Measurements from ENCODE around the gene OTOG. TPM values are rescaled to one million over a fixed set of nuclear protein-coding genes. Genes with fewer than 3 reads are reported as not detected.

OTOG gene, protein sequence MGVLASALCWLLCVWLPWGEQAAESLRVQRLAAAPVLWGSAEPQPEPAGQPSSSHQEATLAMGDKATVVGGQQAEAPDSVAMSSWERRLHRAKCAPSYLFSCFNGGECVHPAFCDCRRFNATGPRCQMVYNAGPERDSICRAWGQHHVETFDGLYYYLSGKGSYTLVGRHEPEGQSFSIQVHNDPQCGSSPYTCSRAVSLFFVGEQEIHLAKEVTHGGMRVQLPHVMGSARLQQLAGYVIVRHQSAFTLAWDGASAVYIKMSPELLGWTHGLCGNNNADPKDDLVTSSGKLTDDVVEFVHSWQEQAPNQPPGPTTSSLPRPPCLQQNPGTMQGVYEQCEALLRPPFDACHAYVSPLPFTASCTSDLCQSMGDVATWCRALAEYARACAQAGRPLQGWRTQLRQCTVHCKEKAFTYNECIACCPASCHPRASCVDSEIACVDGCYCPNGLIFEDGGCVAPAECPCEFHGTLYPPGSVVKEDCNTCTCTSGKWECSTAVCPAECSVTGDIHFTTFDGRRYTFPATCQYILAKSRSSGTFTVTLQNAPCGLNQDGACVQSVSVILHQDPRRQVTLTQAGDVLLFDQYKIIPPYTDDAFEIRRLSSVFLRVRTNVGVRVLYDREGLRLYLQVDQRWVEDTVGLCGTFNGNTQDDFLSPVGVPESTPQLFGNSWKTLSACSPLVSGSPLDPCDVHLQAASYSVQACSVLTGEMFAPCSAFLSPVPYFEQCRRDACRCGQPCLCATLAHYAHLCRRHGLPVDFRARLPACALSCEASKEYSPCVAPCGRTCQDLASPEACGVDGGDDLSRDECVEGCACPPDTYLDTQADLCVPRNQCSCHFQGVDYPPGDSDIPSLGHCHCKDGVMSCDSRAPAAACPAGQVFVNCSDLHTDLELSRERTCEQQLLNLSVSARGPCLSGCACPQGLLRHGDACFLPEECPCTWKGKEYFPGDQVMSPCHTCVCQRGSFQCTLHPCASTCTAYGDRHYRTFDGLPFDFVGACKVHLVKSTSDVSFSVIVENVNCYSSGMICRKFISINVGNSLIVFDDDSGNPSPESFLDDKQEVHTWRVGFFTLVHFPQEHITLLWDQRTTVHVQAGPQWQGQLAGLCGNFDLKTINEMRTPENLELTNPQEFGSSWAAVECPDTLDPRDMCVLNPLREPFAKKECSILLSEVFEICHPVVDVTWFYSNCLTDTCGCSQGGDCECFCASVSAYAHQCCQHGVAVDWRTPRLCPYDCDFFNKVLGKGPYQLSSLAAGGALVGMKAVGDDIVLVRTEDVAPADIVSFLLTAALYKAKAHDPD (N-terminal part only)
- polyA plus RNA-seq (ENCODE audit: insufficient read length in 4 of 4), result under 1 TPM; 0.22 to 0.75 (median 0.29) TPM

DNA sequence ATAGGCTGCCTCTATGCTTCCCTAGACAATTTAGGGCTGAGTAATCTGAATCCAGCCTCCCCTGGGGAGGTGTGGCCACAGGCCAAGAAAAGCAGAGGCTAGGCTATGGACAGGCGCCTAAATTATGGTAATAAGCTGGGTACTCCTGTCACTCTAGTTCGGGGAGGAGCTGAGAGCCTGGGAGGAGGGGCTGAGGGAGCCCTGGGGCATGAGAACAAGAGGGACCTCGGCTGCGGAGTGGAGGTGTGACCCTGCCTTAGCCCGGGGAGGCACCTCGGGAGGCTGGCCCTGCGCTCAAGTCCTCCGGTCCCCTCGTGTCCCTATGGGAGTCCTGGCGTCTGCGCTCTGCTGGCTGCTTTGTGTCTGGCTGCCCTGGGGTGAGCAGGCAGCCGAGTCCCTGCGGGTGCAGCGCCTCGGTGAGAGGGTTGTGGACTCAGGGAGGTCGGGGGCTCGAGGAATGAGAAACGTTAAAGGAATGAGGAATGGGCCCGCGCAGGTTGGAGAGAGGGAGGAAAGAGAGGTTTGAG lies at the start of gene OTOG:
TSS of gene OTOG (plus strand) at position 209 of the 527 bp plus-strand sequence. CDS start at position 323, 114 bp downstream.
- DNase-seq (ENCODE audit: low read depth in 4 of 4, low spot score in 3 of 4), result no peak

DNA sequence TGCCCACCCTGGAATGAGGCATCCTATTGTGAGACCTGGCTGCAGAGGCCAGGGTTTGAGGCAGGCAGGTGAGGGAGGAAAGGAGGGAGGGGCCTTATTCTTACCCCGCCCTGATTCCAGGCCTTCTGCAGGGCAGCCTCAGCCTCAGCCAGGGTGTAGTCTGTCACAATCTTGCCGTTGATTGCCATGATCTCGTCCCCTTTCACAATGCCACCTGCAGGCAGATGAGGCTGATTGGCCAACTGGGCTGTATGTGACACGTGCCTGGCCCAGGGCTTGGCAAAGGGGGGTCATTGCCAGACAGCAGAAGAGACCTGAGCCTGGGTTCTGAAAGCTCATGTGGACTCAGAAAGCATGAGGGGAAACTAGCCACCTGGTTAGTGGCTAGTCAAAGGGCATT lies 49.0 kb upstream of the OTOG start:
- DNase-seq (ENCODE audit: low read depth in 4 of 4, low spot score in 3 of 4), result no peak

GRCh38 chr11:17498475-17498874 lies 48.6 kb upstream of the OTOG start:
- no peak for DNase-seq (ENCODE audit: low read depth in 4 of 4, low spot score in 3 of 4)

- no peak for DNase-seq (ENCODE audit: low read depth in 4 of 4, low spot score in 3 of 4)
These were observed 46.4 kb upstream of the OTOG start for GRCh38 chr11:17500673-17501072.

DNA sequence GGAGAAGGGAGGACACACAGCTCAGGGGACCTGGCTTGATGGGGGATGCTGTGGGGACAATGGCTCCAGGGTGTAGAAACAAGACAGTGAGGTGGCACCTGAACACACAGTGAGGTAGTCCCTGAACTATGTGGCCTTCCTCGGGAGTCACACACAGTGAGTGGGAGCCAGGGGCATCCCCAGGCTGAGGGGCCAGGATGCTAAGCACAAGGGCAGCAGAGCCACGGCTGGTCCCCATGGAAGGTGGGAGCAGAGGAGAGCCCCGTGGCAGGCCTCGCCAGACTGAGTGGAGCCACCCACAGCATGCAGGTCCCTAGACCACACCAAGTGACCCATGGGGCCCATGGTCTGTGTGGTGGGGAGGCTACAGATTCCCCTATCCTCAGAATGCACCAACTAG lies 44.4 kb upstream of the OTOG start:
- no peak for DNase-seq (ENCODE audit: low read depth in 4 of 4, low spot score in 3 of 4)

DNA sequence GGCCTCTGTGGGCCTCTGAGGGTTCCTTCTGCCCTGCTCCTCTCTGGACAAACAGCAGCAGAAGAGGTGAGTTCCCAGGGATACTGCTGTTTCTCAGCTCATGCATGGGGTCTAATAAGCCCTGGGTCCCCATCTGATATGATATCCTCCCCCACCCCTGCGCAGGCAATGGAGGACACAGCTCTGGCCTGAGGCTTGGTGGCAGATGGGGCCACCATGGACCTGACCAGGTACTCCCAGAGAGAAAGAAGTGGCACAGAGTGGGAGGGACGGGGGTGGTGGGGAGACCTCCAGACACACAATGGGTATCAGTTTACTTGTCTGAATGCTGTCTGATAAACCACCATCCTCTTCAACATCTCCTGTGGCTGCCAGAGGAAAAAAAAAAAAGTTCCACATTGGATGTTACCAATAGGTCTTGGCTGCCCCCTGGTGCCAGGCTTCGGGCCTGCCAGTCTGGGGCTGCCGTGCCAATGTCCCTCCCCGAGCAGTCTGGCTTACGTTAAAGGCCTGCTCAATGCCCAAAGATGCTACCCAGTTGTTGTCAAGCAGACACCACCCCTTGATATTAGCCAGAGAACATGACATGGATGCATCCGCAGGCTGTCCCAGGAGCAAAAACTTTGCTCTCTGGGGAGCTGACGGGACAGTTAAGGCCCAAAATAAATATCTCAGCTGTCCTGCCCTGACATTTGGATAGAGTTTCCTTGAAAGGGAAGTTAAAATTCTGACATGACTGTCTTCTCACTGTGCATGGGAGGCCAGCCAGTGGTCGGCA lies 42.5 kb upstream of the OTOG start:
- peak in 2 of 4 donors; percentile 36 to 41 for DNase-seq (ENCODE audit: low read depth in 4 of 4, low spot score in 3 of 4)

GRCh38 chr11:17505146-17505545 lies 41.9 kb upstream of the OTOG start:
- no peak for DNase-seq (ENCODE audit: low read depth in 4 of 4, low spot score in 3 of 4)

DNA sequence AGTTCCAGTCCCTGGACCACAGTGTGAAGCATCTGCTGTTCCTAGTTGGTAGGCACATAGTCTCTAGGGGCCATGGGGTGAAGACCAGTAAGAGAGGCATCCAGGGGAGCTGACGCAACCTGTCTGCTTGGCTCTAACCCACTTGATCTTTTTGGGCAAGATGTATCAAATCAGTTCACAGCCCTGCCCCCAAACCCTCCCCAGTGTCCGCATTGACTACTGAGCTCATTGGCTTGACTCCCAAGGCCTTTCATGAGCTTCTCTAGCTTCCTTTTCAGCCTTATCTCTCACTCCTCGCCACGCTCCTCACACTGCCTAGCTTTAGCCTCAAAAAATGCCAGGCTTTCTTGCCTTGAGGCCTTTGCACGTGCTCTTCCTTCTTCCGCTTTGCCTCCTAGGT lies 40.7 kb upstream of the OTOG start:
- no peak for DNase-seq (ENCODE audit: low read depth in 4 of 4, low spot score in 3 of 4)

- DNase-seq (ENCODE audit: low read depth in 4 of 4, low spot score in 3 of 4), result no peak
These were observed 40.1 kb upstream of the OTOG start for GRCh38 chr11:17506942-17507341.

DNA sequence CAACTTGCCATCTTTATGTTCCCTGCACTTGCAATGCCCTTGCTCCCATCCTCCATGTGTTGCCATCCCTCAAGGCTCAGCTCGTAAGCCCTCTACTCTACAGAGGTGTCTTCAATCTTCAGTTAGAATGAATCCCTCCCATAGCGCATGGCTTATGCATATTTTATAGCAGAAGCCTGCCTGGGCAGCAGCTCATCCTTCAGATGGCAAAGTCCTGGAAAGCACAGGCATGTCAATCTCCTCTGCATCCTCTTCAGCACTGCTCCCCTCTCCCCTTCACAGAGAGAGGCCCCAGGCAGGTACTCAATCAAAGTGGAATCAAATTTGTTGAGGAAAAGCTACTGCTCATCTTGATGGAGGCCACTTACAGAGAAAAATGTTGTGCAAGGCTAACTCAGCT lies 39.3 kb upstream of the OTOG start:
- no peak for DNase-seq (ENCODE audit: low read depth in 4 of 4, low spot score in 3 of 4)

GRCh38 chr11:17508306-17508705 lies 38.8 kb upstream of the OTOG start:
- no peak for DNase-seq (ENCODE audit: low read depth in 4 of 4, low spot score in 3 of 4)

DNA sequence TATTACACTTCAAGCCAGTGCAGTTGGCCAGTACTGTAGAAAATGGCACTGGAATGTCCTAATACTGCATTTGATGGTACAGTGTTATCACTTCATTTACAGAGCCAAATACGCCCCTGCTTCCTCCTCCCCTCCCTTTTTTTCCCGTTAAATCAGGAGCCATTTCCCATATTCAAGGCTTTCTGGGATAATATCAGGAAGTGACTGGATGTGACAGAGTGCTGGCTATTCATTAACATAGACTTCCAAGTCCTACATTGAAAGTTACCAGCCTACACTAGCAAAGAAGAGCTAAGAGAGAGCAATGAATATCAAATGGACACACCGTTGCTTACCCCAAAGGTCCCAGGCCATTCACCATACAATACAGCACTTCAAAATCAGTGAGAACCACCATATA lies 38.3 kb upstream of the OTOG start:
- no peak for DNase-seq (ENCODE audit: low read depth in 4 of 4, low spot score in 3 of 4)

DNA sequence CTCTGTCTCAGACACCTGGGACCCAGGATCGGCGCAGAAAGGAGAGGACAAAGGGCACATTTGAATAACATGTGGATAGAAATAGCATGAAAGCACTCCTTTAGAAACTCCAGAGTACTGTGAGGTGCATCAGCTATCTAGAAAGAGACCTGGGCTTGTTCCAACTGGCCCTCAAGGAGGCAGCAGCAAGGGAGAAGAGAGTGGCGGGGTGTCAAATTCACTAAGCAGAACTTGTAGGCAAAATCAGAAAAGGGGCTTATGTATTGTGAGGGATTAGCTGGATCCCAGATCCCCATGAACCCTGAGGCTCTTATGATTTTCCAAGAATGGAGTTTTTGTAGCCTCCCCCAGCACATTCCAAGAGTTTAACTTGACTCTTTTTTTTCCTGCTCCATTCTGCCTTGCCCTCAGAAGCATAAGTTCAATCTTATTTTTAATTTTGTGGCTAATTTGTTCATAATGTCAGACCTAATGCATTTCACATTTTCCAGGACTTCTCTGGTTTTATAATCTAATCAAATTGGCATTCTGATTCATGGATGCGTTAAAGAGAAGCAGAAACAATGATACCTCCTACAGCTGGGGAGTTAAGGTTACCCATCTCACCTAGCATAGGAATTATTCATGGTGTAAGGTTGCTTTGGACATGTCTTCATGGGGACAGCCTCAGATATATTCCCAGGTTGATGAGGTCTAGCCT lies 36.4 kb upstream of the OTOG start:
- DNase-seq (ENCODE audit: low read depth in 4 of 4, low spot score in 3 of 4), result no peak

- no peak for DNase-seq (ENCODE audit: low read depth in 4 of 4, low spot score in 3 of 4)
These were observed 35.5 kb upstream of the OTOG start for GRCh38 chr11:17511571-17511970.

DNA sequence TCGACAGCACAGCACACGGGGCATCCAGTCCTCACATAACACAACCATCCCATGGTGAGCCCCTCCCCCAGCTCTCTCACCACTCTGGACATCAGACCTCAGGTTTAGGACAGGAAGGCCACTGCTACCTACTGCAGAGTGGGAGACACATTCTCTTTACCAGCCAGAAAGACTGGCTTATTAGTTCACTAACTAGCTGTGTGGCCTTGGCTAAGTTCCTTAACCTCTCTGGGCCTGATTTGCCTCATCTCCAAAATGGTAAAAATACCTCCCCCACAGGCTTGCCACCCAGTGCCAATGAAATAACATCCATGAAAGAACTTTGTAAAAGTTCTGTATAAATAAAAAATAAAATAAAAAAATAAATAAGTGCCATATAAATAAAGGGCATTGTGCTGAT lies 35.0 kb upstream of the OTOG start:
- no peak for DNase-seq (ENCODE audit: low read depth in 4 of 4, low spot score in 3 of 4)

DNA sequence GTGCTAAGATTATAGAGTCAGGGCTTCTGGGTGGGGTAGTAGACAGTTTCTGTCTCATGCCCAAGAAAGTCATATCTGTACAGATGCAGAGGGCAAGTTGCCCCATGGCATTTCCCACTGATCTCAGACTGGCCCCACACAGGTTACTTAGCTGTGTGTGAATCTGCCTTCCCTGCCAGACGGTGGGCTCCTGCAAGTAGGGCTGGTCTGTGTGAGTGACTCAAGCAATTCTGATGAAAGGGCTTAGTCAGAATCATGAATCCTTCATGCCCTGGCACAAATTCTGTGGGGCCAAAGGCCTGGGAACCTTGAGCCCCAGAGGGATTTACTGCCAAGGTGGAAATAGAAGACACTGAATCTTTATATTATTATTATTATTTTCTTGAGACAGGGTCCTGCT lies 33.2 kb upstream of the OTOG start:
- DNase-seq (ENCODE audit: low read depth in 4 of 4, low spot score in 3 of 4), result no peak

GRCh38 chr11:17514476-17514875 lies 32.6 kb upstream of the OTOG start:
- no peak for DNase-seq (ENCODE audit: low read depth in 4 of 4, low spot score in 3 of 4)

DNA sequence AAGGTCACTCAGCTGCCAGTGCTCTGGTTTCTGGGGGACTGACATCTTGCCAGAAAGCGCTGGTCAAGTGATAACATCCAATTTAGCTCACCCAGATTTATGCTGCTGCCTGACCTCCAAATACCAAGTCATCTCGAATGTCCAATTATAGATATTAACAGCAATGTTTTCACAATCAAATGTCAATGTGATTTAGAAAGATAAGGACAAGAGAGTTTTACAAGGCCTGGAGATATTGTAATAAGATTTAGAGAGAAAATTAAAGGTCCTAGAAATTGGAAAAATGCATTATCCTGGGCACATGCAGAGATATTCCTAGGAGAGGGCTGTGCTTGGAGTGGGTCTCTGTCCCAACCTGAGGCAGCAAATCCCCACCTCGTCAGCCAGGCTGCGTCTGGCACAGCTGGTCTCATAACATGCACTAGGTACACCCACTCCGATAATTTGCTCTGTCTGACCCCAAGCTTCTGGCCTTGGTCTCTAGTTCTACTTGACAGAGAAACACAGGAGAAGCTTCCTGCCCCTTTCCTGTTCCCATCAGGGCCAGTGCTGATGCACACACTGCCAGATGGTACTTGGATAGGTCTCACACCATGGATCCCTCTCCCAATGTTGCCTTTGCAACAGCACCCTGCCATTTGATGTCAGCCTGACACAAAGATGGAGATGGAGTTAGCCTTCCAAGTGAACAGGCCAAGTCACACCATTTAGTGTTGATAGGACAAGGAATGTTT lies 31.4 kb upstream of the OTOG start:
- DNase-seq (ENCODE audit: low read depth in 4 of 4, low spot score in 3 of 4), result no peak
